Panc1 (cell line): ENCODE data around the gene C4BPA.

Source experiments
- CTCF ChIP-seq: fragments of 450-650 bp; IDR thresholded peaks from 2 replicates; pipeline ENCODE4 v1.5.1; 2017; ENCODE audit warnings: mild to moderate bottlenecking
- SIN3A ChIP-seq: IDR thresholded peaks from 2 replicates; pipeline ENCODE4 v1.6.1; 2012; ENCODE audit warnings: low read depth, mild to moderate bottlenecking, low read length, moderate library complexity, borderline replicate concordance; ENCODE audit not compliant: insufficient read depth

- TF ChIP-seq CTCF: no peak
- TF ChIP-seq SIN3A: no peak
Observed at GRCh38 chr1:207062058-207062457, 42.0 kb upstream of the C4BPA start.
